Subcutaneous abdominal adipose tissue (tissue), 5 donors: ENCODE results near the gene DDX51.
"Not testable (repeated sequence)": the region's sequence is repeated elsewhere in the genome, so short reads cannot be mapped to it uniquely, and the experiment has no call there.

ENCODE experiments used
- H3K27ac ChIP-seq: one replicate; pipeline ENCODE4 v1.7.0; 2013; ENCODE audit warnings: low read depth, mild to moderate bottlenecking, inconsistent platforms, low read length, moderate library complexity
- H3K27me3 ChIP-seq, 5 donors: one replicate each; pipeline ENCODE4 v1.7.0; 2013; ENCODE audit warnings: low read length in 5 of 5, inconsistent platforms in 1 of 5; ENCODE audit not compliant: control insufficient read depth in 5 of 5, insufficient read depth in 4 of 5
- H3K36me3 ChIP-seq, 5 donors: one replicate each; pipeline ENCODE4 v1.7.0; 2013; ENCODE audit warnings: low read length in 5 of 5; ENCODE audit not compliant: control insufficient read depth in 5 of 5, insufficient read depth in 5 of 5
- H3K4me1 ChIP-seq, 5 donors: one replicate each; pipeline ENCODE4 v1.7.0; 2013; ENCODE audit warnings: low read length in 5 of 5, mild to moderate bottlenecking in 3 of 5, moderate library complexity in 1 of 5; ENCODE audit not compliant: control insufficient read depth in 5 of 5, insufficient read depth in 5 of 5
- H3K4me3 ChIP-seq, 5 donors: one replicate each; pipeline ENCODE4 v1.7.0; 2013; ENCODE audit warnings: low read length in 5 of 5, low read depth in 1 of 5
- H3K9ac ChIP-seq, 5 donors: one replicate each; pipeline ENCODE4 v1.7.0; 2013; ENCODE audit warnings: low read length in 5 of 5, mild to moderate bottlenecking in 4 of 5, moderate library complexity in 3 of 5
- H3K9me3 ChIP-seq, 5 donors: one replicate each; pipeline ENCODE4 v1.7.0; 2013; ENCODE audit warnings: low read length in 5 of 5; ENCODE audit not compliant: control insufficient read depth in 5 of 5
- donor health status: healthy.
- donor health status: healthy.
- donor health status: healthy.
- donor health status: healthy.
- donor health status: healthy.

The DDX51 gene

GRCh38 chr12:132106921-132107320 lies 37.2 kb downstream of the DDX51 start:
- Histone ChIP-seq H3K27me3 (no peaks in the 10 kb centered on the region), H3K4me3 (no peak overlapping the region), H3K36me3 (peaks cover 0 to 43% (median 33%) of the 10 kb centered on the region in 5 donors), H3K4me1 (no peaks in the 10 kb centered on the region), H3K27ac (no peak overlapping the region), H3K9ac (no peak overlapping the region), H3K9me3 (no peaks in the 10 kb centered on the region)

- Histone ChIP-seq H3K4me3 (no peak overlapping the region), H3K36me3 (peaks cover 0 to 36% (median 27%) of the 10 kb centered on the region in 5 donors), H3K4me1 (no peaks in the 10 kb centered on the region), H3K9ac (no peak overlapping the region), H3K27ac (no peak overlapping the region), H3K9me3 (no peaks in the 10 kb centered on the region), H3K27me3 (no peaks in the 10 kb centered on the region)
Observed at GRCh38 chr12:132105467-132105866, 38.7 kb downstream of the DDX51 start.

- Histone ChIP-seq H3K27me3 (no peaks in the 10 kb centered on the region), H3K4me1 (no peaks in the 10 kb centered on the region), H3K9me3 (no peaks in the 10 kb centered on the region), H3K36me3 (peaks cover 0 to 35% (median 26%) of the 10 kb centered on the region in 5 donors), H3K4me3 (no peak overlapping the region), H3K9ac (no peak overlapping the region), H3K27ac (no peak overlapping the region)
Observed at GRCh38 chr12:132103542-132104308, 40.4 kb downstream of the DDX51 start.

GRCh38 chr12:132103072-132103471 lies 41.0 kb downstream of the DDX51 start:
- not testable (repeated sequence) for H3K27me3 ChIP-seq, H3K4me1 ChIP-seq, H3K27ac ChIP-seq, H3K9ac ChIP-seq, H3K4me3 ChIP-seq, H3K9me3 ChIP-seq
- H3K36me3 ChIP-seq = peaks cover 0 to 28% (median 20%) of the 10 kb centered on the region in 5 donors

GRCh38 chr12:132102297-132102696 lies 41.8 kb downstream of the DDX51 start:
- H3K27ac ChIP-seq = no peak overlapping the region
- H3K27me3 ChIP-seq = no peaks in the 10 kb centered on the region
- H3K9me3 ChIP-seq = no peaks in the 10 kb centered on the region
- no peaks in the 10 kb centered on the region for H3K4me1 ChIP-seq
- no peak overlapping the region for H3K4me3 ChIP-seq
- no peak overlapping the region for H3K9ac ChIP-seq
- peaks cover 0 to 27% (median 19%) of the 10 kb centered on the region in 5 donors for H3K36me3 ChIP-seq

GRCh38 chr12:132100306-132101065 lies 43.6 kb downstream of the DDX51 start:
- H3K9me3 ChIP-seq = no peaks in the 10 kb centered on the region
- no peaks in the 10 kb centered on the region for H3K4me1 ChIP-seq
- no peak overlapping the region for H3K27ac ChIP-seq
- H3K9ac ChIP-seq = no peak overlapping the region
- H3K27me3 ChIP-seq = no peaks in the 10 kb centered on the region
- H3K4me3 ChIP-seq = no peak overlapping the region
- H3K36me3 ChIP-seq = peaks cover 3 to 33% (median 18%) of the 10 kb centered on the region in 5 donors

- H3K9me3 ChIP-seq = no peaks in the 10 kb centered on the region
- no peak overlapping the region for H3K4me3 ChIP-seq
- H3K36me3 ChIP-seq = peaks cover 3 to 27% (median 13%) of the 10 kb centered on the region in 5 donors
- no peaks in the 10 kb centered on the region for H3K4me1 ChIP-seq
- H3K27ac ChIP-seq = no peak overlapping the region
- no peaks in the 10 kb centered on the region for H3K27me3 ChIP-seq
- H3K9ac ChIP-seq = no peak overlapping the region
Observed at GRCh38 chr12:132099739-132100138, 44.4 kb downstream of the DDX51 start.

- Histone ChIP-seq H3K9ac (no peak overlapping the region), H3K4me1 (no peaks in the 10 kb centered on the region), H3K27ac (no peak overlapping the region), H3K4me3 (no peak overlapping the region), H3K9me3 (no peaks in the 10 kb centered on the region), H3K27me3 (no peaks in the 10 kb centered on the region), H3K36me3 (peaks cover 3 to 30% (median 15%) of the 10 kb centered on the region in 5 donors)
Observed at GRCh38 chr12:132095520-132096409, 48.4 kb downstream of the DDX51 start.

GRCh38 chr12:132094269-132094891 lies 49.7 kb downstream of the DDX51 start:
- Histone ChIP-seq H3K4me1 (no peaks in the 10 kb centered on the region), H3K9me3 (no peaks in the 10 kb centered on the region), H3K9ac (no peak overlapping the region), H3K27ac (no peak overlapping the region), H3K4me3 (no peak overlapping the region), H3K36me3 (peaks cover 4 to 17% (median 7%) of the 10 kb centered on the region in 5 donors), H3K27me3 (no peaks in the 10 kb centered on the region)
